GM21367 (cell line): ENCODE measurements around the gene OVOL2.

Experiments
- ATAC-seq: cut with Tn5 transposase; IDR thresholded peaks from one replicate; pipeline ENCODE4 v1.9.1; 2021; ENCODE audit not compliant: unreplicated experiment

Gene OVOL2

DNA sequence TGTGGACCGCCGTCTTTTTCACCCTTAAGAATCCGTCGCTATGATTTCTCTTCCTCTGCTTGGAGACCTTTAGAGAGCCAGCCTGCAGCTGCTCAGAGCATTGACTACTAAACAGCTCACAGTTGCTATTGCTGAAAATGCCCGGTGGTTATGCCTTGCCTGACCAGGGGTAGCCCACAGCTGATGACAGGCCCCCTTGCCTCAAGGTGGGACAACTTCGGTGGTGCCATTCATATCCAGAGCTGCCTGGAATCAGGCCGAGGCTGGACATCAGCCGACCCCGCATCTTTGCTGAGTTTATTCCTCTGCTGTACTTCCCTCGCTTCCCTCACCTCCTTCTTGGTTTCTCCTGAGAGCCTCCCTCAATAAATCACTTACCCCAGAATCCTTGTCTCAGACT lies 39.6 kb downstream of the OVOL2 start:
- ATAC-seq: no peak

DNA sequence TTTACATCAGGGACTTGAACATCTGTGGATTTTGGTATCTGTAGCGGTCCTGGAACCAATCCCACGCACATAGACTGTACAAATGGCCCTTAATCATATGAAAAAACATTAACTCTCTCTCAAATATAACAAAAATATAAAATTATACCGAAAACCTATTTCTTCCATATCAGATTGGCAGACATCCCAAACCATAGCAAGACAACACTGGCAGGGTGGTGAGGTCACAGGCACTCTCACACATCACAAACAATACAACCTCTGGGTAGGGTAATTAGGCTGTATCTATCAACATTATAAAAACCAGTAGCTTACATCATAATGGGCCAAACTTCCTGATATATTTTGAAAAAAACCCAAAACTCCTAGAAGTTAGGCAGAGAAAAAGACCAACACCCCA lies 40.9 kb downstream of the OVOL2 start:
- no peak for ATAC-seq

DNA sequence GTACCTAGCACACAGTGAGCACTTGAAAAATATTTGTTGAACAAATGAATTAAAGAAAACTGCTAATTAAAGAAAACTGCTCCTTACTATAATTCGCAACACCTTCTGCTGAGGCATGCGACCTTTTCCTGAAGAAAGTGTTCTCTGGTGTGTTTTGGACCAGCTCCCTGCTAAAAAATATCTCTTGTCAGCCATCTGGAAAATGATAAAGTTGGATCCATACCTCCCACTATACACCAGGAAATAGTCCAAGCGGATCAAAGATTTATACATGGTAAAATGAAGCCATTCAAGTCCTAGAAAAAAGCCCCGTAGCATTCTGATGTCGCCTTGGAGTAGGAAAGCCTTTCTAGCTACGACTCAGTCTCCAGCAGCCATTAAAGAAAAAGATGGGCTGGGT lies 43.3 kb downstream of the OVOL2 start:
- ATAC-seq: no peak

DNA sequence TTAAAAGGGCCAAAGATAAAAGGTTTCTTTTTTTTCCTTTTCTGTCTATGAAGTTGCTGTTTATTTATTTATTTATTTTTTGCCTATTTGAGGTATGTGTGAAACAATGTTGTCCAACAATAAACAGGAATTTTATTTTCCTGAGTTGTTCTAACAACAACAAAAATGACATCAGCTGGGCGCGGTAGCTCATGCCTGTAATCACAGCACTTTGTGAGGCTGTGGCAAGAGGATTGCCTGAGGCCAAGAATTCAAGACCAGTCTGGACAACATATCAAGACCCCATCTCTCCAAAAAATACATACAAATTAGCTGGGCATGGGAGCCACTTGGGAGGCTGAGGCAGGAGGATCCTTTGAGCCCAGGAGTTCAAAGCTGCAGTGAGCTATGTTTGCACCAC lies 44.8 kb downstream of the OVOL2 start:
- no peak for ATAC-seq

DNA sequence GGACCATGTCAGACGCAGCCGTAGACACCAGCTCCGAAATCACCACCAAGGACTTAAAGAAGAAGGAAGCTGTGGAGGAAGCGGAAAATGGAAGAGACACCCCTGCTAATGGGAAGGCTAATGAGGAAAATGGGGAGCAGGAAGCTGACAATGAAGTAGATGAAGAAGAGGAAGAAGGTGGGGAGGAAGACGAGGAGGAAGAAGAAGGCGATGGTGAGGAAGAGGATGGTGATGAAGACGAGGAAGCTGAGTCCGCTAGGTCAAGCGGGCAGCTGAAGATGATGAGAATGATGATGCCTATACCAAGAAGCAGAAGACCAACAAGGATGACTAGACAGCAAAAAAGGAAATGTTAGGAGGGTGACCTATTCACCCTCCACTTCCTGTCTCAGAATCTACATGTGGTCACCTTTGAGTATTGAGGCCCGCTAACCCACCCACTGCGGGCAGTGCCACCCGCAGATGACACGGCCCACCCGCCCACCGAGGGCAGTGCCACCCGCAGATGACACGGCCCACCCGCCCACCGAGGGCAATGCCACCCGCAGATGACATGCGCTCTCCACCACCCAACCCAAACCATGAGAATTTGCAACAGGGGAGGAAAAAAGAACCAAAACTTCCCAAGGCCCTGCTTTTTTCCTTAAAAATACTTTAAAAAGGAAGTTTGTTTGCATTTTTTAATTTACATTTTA lies 45.6 kb downstream of the OVOL2 start:
- ATAC-seq: no peak

DNA sequence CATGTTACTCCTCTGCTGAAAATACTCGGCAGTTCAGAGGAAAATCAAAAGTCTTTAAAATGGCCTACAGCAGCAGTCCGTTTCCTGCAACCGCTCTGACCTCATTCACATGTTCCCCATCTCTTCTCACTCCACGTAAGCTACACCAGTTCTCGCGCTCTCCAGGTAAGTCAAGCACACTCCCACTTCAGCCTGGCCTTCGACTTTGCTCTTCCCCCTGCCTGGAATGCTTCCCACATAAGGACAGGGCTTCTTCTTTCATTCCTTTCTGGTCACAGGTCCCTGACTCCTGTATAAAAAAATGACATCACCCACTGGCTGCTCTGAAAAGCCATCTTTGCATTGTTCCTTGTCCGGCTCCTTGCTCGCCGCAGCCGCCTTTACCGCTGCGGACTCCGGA lies 46.2 kb downstream of the OVOL2 start:
- no peak for ATAC-seq

DNA sequence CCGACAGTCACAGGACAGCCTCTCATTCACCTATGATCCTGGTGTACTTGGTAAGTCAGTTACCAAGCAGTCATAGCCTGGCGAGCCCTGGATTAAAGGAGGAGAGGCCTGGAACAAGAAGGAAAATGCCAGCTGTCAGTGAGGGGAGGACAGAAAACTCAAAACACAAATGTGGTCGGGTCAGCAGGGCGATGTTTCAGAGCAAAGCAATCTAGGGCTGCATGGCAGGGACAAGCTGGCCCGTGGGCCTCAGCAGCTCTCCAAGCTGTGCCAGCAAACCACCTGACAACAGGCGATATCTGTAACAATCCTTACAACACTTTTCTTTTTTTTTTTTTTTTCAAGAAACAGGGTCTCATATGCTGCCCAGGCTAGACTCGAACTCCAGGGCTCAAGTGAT lies 48.6 kb downstream of the OVOL2 start:
- ATAC-seq: no peak

DNA sequence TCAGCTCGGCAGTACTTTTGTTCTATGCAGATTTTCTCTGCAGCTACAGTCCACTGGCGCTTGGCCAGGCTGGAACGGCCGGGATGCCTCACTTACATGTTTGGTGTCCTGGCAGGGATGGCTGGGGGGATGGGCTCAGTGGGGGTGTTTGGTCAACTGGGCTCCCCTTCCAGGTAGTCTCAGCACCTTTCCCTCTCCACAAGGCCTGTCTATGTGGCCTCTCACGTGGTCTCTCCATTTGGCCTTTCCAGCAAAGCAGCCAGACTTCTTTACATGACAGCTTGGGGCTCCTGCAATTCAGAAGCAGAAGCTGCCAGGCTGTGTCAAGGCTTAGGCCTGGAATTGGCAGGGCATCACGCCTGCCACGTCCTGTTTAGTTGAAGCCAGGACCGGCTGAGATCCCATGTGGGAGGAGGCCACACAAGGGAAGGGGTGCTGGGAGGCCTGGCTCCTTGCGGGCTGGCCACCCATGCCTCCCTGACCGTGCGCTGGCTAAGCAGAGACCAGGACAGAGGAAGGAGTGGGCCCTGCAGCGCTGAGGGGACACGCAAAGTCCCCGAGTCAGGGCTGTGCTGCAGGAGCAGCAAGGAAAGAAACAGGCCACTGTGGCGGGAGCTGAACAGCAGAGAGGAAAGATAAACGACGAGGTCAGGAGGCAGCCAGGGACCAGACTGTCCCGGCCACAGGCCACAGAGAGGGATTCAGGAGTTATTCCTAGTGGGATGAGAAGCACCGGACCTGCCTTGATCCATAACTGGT lies 50.0 kb downstream of the OVOL2 start:
- ATAC-seq: no peak

DNA sequence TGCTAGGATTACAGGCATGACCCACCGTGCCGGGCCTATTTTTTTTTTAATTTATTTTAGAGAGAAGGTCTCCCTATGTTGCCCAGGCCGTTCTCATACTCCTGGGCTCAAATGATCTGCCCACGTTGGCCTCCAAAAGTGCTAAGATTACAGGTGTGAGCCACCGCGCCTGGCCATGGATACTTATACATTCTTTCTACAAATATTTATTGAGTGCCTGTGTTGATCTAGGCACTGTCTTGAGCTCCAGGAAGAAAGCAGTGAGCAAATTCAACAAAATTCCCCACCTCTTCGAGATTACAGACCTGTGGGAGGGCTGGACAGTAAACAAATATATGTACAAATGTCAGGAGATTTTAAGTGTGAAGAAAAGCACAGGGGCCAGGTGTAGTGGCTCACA lies 51.0 kb downstream of the OVOL2 start:
- ATAC-seq: no peak

DNA sequence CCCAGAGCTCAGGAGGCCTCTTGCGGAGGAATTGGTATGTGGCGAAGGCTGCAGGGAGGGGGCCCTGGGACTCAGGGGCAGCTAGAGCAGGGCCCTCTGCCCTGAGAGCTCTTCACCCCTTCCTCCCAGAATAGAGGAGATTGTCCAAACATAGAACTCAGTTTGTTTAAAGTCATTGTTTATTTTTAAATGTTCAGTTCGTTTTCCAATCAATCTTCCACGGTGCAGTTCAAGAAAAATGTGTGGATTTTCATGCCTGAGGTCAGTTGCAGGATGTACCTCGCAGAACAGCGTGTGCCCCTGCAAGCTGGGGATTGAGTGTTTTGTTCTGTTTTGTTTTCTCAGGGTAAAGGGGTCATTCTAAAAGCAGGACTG lies 51.7 kb downstream of the OVOL2 start:
- no peak for ATAC-seq

DNA sequence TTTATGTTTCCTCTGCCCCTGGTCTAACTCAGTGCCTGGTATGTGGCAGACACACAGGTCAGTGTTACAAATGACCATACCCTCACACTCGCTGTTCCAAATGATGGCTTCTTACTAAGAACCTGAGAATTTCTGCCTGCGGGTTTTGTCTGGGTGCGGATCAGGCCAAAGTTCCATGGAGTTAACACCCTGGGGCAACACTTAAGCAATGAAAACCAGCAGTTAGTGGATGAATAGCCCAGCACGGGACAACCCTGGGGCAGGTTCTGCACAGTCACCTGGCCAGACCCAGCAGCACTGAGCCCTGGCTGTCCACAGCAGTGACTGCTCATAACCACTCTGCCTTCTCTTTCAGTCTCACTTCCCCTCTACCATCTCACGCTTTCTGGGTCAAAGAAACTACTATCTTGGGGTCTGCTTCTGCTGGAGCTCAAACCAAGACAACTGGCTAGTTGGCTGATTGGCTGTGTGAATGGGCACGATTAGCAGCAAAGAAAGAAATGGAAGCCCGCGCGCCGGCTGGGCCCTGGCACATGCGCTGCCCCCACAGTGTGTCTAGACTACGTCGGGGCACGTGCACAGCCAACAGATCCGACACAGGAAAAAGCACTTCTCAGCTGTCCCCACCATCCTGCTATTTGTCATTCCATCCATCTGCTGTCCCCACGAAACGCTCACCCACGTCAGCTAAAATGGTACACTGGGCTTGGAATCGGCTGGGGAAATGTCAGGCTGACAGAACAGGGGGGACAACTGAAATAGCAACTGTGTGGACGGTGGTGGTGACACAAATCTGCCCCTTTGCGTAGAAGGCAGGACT lies 52.3 kb downstream of the OVOL2 start:
- peak; percentile 89 for ATAC-seq

DNA sequence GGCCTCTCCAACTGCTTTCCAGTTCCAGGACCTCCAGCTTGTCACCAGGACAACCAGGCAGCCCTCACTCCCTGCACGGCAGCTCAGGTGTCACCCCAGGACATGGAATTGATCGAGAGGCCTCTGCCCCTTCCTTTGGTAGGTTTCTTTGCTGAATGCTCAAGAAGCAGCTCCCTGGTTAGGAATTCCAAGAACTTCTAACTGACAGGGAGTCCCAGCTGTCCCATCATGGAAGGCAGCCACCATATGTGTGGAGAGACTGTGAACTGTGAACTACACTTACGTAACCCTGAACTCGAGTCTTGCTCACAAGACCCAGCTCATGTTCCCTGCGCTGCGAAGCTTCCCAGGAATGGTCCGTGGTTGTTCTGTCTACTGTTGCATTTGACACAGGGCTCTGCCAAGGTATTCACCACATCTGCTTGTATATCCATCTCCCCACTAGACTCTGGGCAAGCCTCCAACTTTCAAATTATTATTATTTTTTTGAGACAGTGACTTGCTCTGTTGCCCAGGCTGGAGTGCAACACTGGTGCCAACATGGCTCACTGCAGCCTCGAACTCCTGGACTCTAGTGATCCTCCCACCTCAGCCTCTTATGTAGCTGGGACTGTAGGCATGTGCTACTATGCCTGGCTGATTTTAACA lies 53.2 kb downstream of the OVOL2 start:
- no peak for ATAC-seq

DNA sequence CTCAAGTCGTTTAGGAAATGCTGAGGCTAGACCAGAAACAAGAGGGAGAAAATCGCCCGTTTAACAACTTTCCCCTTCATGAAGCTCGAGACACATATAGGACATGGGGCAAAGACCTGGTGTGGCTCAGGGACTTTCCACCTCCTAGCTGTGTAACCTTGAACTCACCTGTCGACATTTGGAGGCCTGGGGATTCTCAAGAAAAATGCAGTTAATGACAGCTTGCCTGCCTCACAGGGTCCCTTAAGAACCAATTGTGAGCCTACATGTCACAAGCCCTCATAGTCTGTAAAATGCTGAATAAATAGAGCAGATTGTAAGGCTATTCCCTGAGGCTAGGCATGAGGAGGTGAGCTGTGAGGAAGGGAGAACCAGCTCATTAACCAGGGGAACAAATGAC lies 53.8 kb downstream of the OVOL2 start:
- ATAC-seq: no peak

DNA sequence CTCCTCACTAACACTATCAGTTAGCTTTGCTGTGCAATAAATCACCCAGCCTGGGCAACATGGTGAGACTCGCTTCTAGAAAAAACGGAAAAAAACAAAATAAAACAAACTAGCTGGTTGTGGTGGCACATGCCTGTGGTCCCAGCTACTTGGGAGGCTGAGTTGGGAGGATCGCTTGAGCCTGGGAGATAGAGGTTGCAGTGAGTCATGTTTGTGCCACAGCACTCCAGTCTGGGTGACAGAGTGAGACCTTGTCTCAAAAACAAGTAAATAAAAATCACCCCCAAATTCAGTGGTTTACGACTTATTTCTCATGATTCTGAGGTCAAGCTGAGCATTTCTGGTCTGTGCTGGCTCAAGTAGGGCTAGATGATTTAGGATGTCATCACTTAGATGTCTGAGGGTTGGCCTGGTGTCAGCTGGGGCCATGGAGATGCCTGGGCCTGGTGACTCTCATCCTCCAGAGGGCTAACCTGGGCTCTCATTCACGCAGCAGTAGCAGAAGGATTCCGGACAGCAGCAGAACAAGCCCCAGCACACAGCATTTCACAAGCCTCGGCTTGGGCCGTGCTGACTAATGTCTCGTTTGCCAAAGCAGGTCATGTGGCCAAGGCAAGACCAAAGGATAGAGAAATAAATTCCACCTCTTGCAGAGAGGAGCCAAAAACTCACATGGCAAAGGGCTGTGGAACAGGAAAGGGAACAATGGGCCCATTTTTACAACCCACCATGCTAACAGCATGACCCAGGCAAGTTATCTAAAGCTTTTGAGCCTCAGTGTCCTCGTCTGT lies 56.4 kb downstream of the OVOL2 start:
- no peak for ATAC-seq

DNA sequence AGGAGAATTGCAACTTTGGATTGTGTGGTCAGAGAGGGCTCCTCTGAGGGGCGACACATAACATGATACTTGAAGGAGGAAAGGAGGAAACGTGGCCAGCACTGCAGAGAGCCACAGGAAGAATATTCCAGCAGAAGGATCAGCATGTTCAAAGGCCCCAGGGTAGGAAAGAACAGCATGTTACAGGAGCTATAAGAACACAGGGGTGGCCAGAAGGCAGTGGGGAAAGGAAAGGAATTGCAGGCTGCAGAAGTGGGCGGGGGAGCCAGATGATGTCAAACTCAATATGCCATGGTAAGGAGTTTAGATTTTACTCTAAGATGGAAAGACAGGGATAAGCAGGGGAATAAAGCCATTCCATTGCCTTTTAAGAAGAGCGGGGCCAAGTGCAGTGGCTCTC lies 58.1 kb downstream of the OVOL2 start:
- no peak for ATAC-seq

DNA sequence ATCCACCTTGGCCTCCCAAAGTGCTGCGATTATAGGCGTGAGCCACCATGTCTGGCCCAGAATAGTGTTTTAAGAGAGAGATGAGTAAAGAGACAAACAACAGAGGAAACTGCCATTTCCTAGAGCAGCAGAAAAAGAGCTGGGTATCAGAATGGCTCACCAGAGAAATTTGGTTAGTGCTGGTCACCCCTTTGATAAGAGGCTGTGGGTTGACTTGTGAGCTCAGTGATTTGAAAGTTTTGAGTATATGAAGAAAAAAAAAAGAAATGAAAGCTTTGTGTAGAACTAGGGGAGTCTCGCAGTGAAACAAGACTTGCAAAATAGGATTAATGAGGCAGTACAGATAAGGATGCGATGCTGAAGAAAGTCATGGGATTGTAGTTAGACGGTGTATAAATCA lies 59.3 kb downstream of the OVOL2 start:
- no peak for ATAC-seq

DNA sequence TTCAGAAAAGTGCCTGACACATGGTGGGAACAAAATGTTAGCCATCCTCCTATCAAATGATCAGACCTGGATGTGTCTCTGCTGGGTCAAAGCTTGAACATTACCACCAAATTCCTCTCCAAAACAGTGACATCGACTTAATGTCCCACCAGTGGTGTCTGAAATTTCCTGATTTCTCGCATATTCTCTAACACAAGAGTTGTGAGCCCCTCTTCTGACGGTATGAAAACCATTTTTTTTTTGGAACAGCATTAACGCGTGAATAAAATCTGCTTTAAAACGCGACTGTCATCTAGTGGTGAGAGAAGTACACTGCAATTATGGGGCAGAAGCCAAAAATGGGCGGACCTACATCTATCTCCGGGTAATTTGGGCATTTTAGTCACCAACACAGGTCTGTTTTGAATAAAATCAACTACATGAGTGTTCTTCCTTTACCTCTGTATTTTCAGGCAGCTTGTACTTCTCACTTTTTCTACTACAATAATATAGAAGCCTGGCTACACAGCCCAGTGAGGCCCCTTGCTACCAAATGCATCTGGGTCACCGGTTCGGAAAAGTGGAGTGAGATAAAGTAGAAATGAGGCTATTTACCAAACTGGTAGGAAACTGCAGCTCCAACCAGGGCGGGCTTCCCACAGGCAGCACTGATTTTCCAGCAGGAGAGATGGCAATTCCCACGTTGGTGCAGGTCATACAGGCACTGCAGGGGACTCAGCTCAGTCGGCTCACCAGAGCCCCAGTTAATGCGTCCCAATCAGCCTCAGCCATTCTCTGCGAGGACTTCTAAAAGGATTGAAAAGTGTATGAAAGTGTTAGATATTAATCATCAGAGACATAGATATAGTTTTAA lies 61.5 kb downstream of the OVOL2 start:
- ATAC-seq: no peak

DNA sequence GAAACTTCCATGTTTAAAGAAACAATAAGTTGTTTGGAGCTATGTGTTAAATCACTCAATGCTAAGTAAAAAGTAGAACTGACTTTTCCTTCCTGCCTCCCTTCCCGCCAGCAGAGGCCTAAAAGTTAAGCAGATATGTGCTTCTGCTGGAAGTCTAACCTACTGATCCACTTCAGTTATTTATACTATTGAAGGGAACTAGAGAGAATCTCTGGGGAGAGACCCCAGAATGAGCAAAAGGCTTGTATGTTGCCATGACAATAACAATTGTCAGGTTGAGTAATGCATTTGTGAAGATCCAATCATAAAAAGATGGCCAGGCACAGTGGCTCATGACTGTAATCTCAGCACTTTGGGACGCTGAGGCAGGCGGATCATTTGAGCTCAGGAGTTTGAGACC lies 64.2 kb downstream of the OVOL2 start:
- ATAC-seq: no peak

DNA sequence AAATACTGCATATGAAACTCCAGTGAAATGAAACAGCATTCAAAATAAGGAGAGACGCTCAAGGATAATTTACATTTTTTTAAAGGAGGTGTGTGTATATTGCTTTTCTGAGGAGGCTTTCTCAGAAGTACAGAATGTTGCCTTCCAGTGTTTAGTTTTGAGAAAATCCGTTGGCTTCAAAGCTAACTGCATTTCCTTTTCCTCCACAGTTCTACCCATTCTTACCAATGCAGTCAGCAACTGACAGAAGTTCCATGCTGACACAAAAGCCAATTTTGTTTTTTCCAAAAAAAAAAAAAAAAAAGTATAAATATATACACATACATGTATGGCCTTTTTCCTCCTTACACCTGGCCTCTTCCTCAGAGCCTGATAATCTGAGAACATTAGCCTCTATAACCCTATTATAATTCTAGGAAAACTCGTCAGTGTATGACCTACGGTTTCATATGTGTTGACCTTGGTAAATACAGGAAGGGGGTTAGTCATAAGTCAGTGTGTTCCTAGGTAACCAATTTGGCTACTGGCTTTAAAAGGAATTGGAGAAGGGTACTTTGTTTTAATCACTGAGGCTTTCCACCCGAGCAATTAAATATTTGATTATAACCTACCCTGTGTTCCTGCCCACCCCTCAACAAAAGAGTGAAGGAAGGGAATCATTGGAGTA lies 64.7 kb downstream of the OVOL2 start:
- ATAC-seq: no peak
